WI38 (cell line): Measurements from ENCODE around the gene EPHA5.

Experiments used
- H3K4me3 ChIP-seq: 2 replicates; pipeline ENCODE4 v1.5.1; 2011; ENCODE audit warnings: low read depth, mild to moderate bottlenecking, control low read depth, low read length
- TF ChIP-seq, protein P1 (sequence below): IDR thresholded peaks from 2 replicates; pipeline ENCODE4 v1.5.1; 2012; ENCODE audit warnings: low read depth, mild to moderate bottlenecking, control low read depth, low read length

EPHA5 gene

DNA sequence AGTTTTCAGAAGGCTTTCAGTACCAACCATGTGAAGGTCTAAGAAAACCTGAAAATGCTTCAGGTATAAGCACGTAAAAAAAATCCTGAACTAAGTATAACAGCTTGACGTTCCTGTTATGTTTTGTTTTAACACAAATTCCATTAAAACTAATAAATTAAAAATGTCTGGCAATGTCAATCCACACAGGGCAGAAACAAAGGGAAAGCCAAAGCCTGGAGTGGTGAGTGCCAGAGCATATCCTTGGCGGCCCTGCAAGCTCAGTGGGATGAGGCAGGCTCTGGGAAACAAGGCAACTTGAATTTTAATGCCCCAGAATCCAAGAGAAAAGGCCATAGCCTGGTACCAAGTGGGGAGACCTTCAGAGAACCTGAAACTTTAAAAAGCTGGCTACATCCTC, 78.2 kb downstream of the EPHA5 start:
- TF ChIP-seq, protein P1, sequence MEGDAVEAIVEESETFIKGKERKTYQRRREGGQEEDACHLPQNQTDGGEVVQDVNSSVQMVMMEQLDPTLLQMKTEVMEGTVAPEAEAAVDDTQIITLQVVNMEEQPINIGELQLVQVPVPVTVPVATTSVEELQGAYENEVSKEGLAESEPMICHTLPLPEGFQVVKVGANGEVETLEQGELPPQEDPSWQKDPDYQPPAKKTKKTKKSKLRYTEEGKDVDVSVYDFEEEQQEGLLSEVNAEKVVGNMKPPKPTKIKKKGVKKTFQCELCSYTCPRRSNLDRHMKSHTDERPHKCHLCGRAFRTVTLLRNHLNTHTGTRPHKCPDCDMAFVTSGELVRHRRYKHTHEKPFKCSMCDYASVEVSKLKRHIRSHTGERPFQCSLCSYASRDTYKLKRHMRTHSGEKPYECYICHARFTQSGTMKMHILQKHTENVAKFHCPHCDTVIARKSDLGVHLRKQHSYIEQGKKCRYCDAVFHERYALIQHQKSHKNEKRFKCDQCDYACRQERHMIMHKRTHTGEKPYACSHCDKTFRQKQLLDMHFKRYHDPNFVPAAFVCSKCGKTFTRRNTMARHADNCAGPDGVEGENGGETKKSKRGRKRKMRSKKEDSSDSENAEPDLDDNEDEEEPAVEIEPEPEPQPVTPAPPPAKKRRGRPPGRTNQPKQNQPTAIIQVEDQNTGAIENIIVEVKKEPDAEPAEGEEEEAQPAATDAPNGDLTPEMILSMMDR: no peak
- H3K4me3 ChIP-seq: no peak overlapping the region

DNA sequence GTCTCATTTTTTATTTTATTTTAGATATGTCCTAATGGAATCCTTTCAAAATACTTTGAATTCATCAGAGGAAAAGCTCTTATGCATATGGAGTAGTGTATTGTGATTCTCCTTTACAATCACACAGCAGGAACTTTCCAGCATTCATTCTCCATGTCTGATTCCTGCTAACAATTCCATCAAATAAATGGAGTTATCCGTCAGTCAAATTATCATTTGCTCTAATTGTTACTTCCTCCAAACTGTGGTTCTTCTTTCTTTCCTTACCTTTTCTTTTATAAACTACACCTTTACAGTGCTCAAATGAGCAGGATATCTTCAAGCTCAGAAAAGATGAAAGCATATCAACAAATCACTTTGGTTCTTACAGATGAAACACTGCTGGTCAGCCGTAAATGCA, 80.4 kb downstream of the EPHA5 start:
- TF ChIP-seq, protein P1: no peak
- H3K4me3 ChIP-seq: no peak overlapping the region

DNA sequence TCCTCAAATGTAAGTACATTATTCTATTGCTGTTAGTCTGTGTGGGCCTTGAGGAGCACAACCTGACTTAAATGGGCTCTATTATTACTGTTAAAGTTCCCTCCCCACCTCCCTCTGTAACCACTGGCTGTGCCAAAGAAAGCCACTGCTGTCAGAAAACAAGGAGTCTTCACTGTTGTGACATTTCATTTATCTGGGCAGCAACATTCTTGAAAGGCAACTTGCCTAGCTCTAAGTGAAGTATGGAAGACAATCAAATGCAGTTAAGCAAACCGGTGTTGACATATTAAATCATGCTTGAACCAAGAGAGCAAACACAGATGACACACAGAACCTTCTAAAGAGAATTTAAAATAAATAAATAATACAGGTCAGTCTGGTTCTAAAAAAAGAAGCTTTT, 81.0 kb downstream of the EPHA5 start:
- TF ChIP-seq, protein P1: no peak
- H3K4me3 ChIP-seq: no peak overlapping the region

GRCh38 chr4:65580551-65580950, 89.7 kb downstream of the EPHA5 start:
- no peak overlapping the region for H3K4me3 ChIP-seq
- TF ChIP-seq, protein P1: no peak

DNA sequence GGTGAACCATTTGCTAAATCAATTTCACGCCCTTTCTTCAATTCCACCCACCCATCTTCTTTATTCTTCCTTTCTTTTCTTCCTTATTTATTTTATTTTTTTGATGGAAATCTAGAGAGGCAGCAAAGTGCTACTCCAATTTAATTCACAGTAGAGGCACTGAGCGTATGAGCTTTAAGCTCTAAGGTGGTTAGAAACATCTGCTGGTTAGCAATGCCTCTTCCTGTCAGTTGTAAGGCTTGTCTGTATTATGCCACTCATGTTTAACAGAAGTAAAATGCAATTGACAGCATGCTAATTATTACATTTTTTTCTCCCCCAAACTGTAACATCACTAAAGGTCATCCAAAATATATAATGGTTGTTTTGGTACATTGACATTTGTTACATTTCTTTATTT, 103.8 kb downstream of the EPHA5 start:
- no peak overlapping the region for H3K4me3 ChIP-seq
- TF ChIP-seq, protein P1: no peak

GRCh38 chr4:65561164-65561563, 109.1 kb downstream of the EPHA5 start:
- TF ChIP-seq, protein P1: no peak
- no peak overlapping the region for H3K4me3 ChIP-seq

GRCh38 chr4:65559270-65559669, 111.0 kb downstream of the EPHA5 start:
- H3K4me3 ChIP-seq: no peak overlapping the region
- TF ChIP-seq, protein P1: no peak
